Measurements from ENCODE around the gene PDZRN3.

Gene PDZRN3

GRCh38 chr3:73432706-73433032 is 192.1 kb downstream of the PDZRN3 start:
- H3K4me3 ChIP-seq (ENCODE audit: low read depth, low read length): no peak overlapping the region
- no peaks in the 10 kb centered on the region for H3K27me3 ChIP-seq
- no peak for DNase-seq
- no peak for TF ChIP-seq CTCF (IDR thresholded peaks at IDR 0.05; ENCODE audit: low read depth, low read length)
- H3K36me3 ChIP-seq: no peaks in the 10 kb centered on the region
- H3K4me1 ChIP-seq: peaks cover 16% of the 10 kb centered on the region
- no peaks in the 10 kb centered on the region for H3K9me3 ChIP-seq

GRCh38 chr3:73432023-73432705 is 192.6 kb downstream of the PDZRN3 start:
- peak overlapping the region; percentile 32 for H3K4me3 ChIP-seq (ENCODE audit: low read depth, low read length)
- peak; percentile 80 for TF ChIP-seq CTCF (IDR thresholded peaks at IDR 0.05; ENCODE audit: low read depth, low read length)
- no peaks in the 10 kb centered on the region for H3K9me3 ChIP-seq
- H3K4me1 ChIP-seq: peaks cover 16% of the 10 kb centered on the region
- no peaks in the 10 kb centered on the region for H3K27me3 ChIP-seq
- H3K36me3 ChIP-seq: no peaks in the 10 kb centered on the region
- peak; percentile 49 for DNase-seq

- TF ChIP-seq CTCF (IDR thresholded peaks at IDR 0.05; ENCODE audit: low read depth, low read length): no peak
- Histone ChIP-seq H3K36me3 (no peaks in the 10 kb centered on the region), H3K4me3 (ENCODE audit: low read depth, low read length) (no peak overlapping the region), H3K9me3 (no peaks in the 10 kb centered on the region), H3K27me3 (no peaks in the 10 kb centered on the region), H3K4me1 (peaks cover 19% of the 10 kb centered on the region)
- peak; percentile 64 for DNase-seq
Measured at GRCh38 chr3:73431183-73431900, 193.4 kb downstream of the PDZRN3 start.

- no peak overlapping the region for H3K4me3 ChIP-seq (ENCODE audit: low read depth, low read length)
- no peaks in the 10 kb centered on the region for H3K36me3 ChIP-seq
- no peak for TF ChIP-seq CTCF (IDR thresholded peaks at IDR 0.05; ENCODE audit: low read depth, low read length)
- peaks cover 19% of the 10 kb centered on the region for H3K4me1 ChIP-seq
- DNase-seq: no peak
- H3K27me3 ChIP-seq: no peaks in the 10 kb centered on the region
- no peaks in the 10 kb centered on the region for H3K9me3 ChIP-seq
Measured at GRCh38 chr3:73427048-73427706, 197.6 kb downstream of the PDZRN3 start.

GRCh38 chr3:73426606-73427005 is 198.1 kb downstream of the PDZRN3 start:
- TF ChIP-seq CTCF (IDR thresholded peaks at IDR 0.05; ENCODE audit: low read depth, low read length): no peak
- Histone ChIP-seq H3K36me3 (no peaks in the 10 kb centered on the region), H3K4me1 (peaks cover 13% of the 10 kb centered on the region), H3K9me3 (no peaks in the 10 kb centered on the region), H3K27me3 (no peaks in the 10 kb centered on the region), H3K4me3 (ENCODE audit: low read depth, low read length) (no peak overlapping the region)
- DNase-seq: no peak

GRCh38 chr3:73423116-73423515 is 201.6 kb downstream of the PDZRN3 start:
- Histone ChIP-seq H3K27me3 (no peaks in the 10 kb centered on the region), H3K4me1 (peaks cover 3% of the 10 kb centered on the region; the same call in 1 of the 2 replicates), H3K36me3 (no peaks in the 10 kb centered on the region), H3K4me3 (ENCODE audit: low read depth, low read length) (no peak overlapping the region), H3K9me3 (no peaks in the 10 kb centered on the region)
- DNase-seq: no peak
- no peak for TF ChIP-seq CTCF (IDR thresholded peaks at IDR 0.05; ENCODE audit: low read depth, low read length)

Data from BE2C (cell line).